OCI-LY3 (cell line): ENCODE measurements around the gene SDK1.

Experiments used
- EZH2phosphoT487 ChIP-seq: fragments of 200-600 bp; shearing (Covaris generic); IDR thresholded peaks from 2 replicates; pipeline ENCODE4 v1.6.1; 2018; ENCODE audit warnings: antibody characterized with exemption, mixed run types, low read depth
- TF ChIP-seq, protein P1 (sequence below): fragments of 200-600, 300-600 bp; sonication (generic); IDR thresholded peaks from 2 replicates; pipeline ENCODE4 v1.5.1; 2014; ENCODE audit warnings: antibody characterized with exemption, low read length, low read depth

- TF ChIP-seq, protein P1, sequence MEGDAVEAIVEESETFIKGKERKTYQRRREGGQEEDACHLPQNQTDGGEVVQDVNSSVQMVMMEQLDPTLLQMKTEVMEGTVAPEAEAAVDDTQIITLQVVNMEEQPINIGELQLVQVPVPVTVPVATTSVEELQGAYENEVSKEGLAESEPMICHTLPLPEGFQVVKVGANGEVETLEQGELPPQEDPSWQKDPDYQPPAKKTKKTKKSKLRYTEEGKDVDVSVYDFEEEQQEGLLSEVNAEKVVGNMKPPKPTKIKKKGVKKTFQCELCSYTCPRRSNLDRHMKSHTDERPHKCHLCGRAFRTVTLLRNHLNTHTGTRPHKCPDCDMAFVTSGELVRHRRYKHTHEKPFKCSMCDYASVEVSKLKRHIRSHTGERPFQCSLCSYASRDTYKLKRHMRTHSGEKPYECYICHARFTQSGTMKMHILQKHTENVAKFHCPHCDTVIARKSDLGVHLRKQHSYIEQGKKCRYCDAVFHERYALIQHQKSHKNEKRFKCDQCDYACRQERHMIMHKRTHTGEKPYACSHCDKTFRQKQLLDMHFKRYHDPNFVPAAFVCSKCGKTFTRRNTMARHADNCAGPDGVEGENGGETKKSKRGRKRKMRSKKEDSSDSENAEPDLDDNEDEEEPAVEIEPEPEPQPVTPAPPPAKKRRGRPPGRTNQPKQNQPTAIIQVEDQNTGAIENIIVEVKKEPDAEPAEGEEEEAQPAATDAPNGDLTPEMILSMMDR: no peak
- no peak for TF ChIP-seq EZH2phosphoT487
Measured at GRCh38 chr7:4024133-4024532, 723.1 kb downstream of the SDK1 start.
